Body of pancreas (tissue), 4 donors: ENCODE data around the gene ST14. TPM values are rescaled to one million over a fixed set of nuclear protein-coding genes. Genes with fewer than 3 reads are reported as not detected.
A peak's percentile ranks its signal among the peaks of the same experiment; 100 is the strongest.

Experiments used
- ATAC-seq: fragments of 150-250 bp; one replicate; pipeline ENCODE4 v1.9.1; 2016
- DNase-seq, 4 donors: peaks; one replicate each; pipeline ENCODE4 v3.0.0-alpha.2; 2019
- H3K27ac ChIP-seq, 4 donors: fragments of 200-600 bp; sonication (generic); 1 replicate in 3 of 4; 2 replicates in 1 of 4; pipeline versions ENCODE4 v1.5.1 to v1.6.1; 2016 to 2019; ENCODE audit warnings: mild to moderate bottlenecking in 1 of 4, mixed read lengths in 1 of 4, moderate library complexity in 1 of 4
- H3K27me3 ChIP-seq, 2 donors: fragments of 200-600 bp; sonication (generic); one replicate each; pipeline ENCODE4 v1.6.0; 2016; ENCODE audit warnings: mild to moderate bottlenecking in 1 of 2
- H3K36me3 ChIP-seq, 2 donors: fragments of 200-600 bp; sonication (generic); replicated peaks in 1 of 2; 2 replicates each; pipeline ENCODE4 v1.5.1; 2016; ENCODE audit warnings: low read depth in 2 of 2; ENCODE audit not compliant: insufficient read depth in 1 of 2
- H3K4me1 ChIP-seq: fragments of 200-600 bp; sonication (generic); one replicate; pipeline ENCODE4 v1.6.0; 2016
- H3K4me3 ChIP-seq, 2 donors: fragments of 200-600 bp; sonication (generic); 1 replicate in 1 of 2; 2 replicates in 1 of 2; pipeline ENCODE4 v1.5.1; 2016 to 2019
- H3K9me3 ChIP-seq, 3 donors: fragments of 200-600 bp; sonication (generic); 1 replicate in 2 of 3; 2 replicates in 1 of 3; pipeline ENCODE4 v1.5.1; 2016
- CTCF ChIP-seq, 7 experiments: fragments of 450-650 bp in 4 of 7; fragments of 200-600 bp in 3 of 7; sonication (generic) in 3 of 7; IDR thresholded peaks; one replicate each; pipeline ENCODE4 v1.5.1; 2016 to 2019; ENCODE audit warnings: antibody characterized with exemption in 7 of 7
- POLR2A ChIP-seq, 3 donors: fragments of 450-650 bp; IDR thresholded peaks; one replicate each; pipeline ENCODE4 v1.6.1; 2016; ENCODE audit warnings: antibody characterized with exemption in 3 of 3, mild to moderate bottlenecking in 2 of 3
- WGBS, 2 donors: methylation state at CpG; one replicate each; pipeline ENCODE4 v1.1.5; 2017; 5-methylcytosine and 5-hydroxymethylcytosine counted together
- intact Hi-C: fragments of 100-400 bp; cut with DNase I; formaldehyde crosslinking; loops from one replicate; pipeline ENCODE4 v1.15.1; 2023
- total RNA-seq, 2 donors: library from RNA; depleted of rRNA; stranded (reverse); fragments of >200 nt; gene quantifications; one replicate each; pipeline ENCODE4 v1.1.0, GENCODE V29; 2016

Gene ST14
- total RNA-seq, 2 donors from 2014 or later, result 55.3 to 61.0 TPM

GRCh38 chr11:130215531-130216220 is 56.1 kb downstream of the ST14 start:
- WGBS, 2 donors, result 58 to 59% methylated on average over 13 of the region's 13 CpGs
- H3K27ac ChIP-seq, result no peak overlapping the region
- H3K4me1 ChIP-seq, result peaks cover 8% of the 10 kb centered on the region
- H3K4me3 ChIP-seq, result no peak overlapping the region
- TF ChIP-seq CTCF (IDR thresholded peaks at IDR 0.05) (no peak), POLR2A (IDR thresholded peaks at IDR 0.05) (no peak)
- ATAC-seq (no peak), DNase-seq (peak in 1 of 4 donors; percentile 18)
- no peaks in the 10 kb centered on the region for H3K9me3 ChIP-seq
- intact Hi-C loops, result loop anchor here (10.0 kb wide), 1 partner anchor 99 kb away; the partner anchor contains the start of gene ZBTB44
- no peaks in the 10 kb centered on the region for H3K36me3 ChIP-seq
- no peaks in the 10 kb centered on the region for H3K27me3 ChIP-seq

- ATAC-seq, result no peak
- H3K36me3 ChIP-seq, result no peaks in the 10 kb centered on the region
- H3K27me3 ChIP-seq, result no peaks in the 10 kb centered on the region
- 56 to 69% methylated on average over 3 to 4 of the region's 4 CpGs for WGBS, 2 donors
- DNase-seq, result no peak
- TF ChIP-seq POLR2A (IDR thresholded peaks at IDR 0.05), result no peak
- TF ChIP-seq CTCF (IDR thresholded peaks at IDR 0.05), result no peak
- intact Hi-C loops, result loop anchor here (10.0 kb wide), 1 partner anchor 99 kb away; the partner anchor contains the start of gene ZBTB44
- H3K4me3 ChIP-seq, result no peak overlapping the region
- H3K9me3 ChIP-seq, result no peaks in the 10 kb centered on the region
- H3K4me1 ChIP-seq, result peaks cover 8% of the 10 kb centered on the region
- H3K27ac ChIP-seq, result no peak overlapping the region
Measured at GRCh38 chr11:130216221-130216550, 56.6 kb downstream of the ST14 start.

- Histone ChIP-seq H3K27ac (no peak overlapping the region), H3K4me3 (no peak overlapping the region), H3K27me3 (no peaks in the 10 kb centered on the region), H3K4me1 (peaks cover 8% of the 10 kb centered on the region), H3K36me3 (no peaks in the 10 kb centered on the region), H3K9me3 (no peaks in the 10 kb centered on the region)
- ATAC-seq (no peak), DNase-seq (peak in 1 of 4 donors; percentile 6)
- intact Hi-C loops, result loop anchor here (10.0 kb wide), 1 partner anchor 98 kb away; the partner anchor contains the start of gene ZBTB44
- WGBS, 2 donors, result 66 to 74% methylated on average over 12 to 17 of the region's 17 CpGs
- TF ChIP-seq POLR2A (IDR thresholded peaks at IDR 0.05), result no peak
- TF ChIP-seq CTCF (IDR thresholded peaks at IDR 0.05), result no peak
Measured at GRCh38 chr11:130216591-130217132, 57.1 kb downstream of the ST14 start.

GRCh38 chr11:130217133-130218031 is 57.8 kb downstream of the ST14 start:
- no peak for ATAC-seq
- intact Hi-C loops, result loop anchor here (10.0 kb wide), 1 partner anchor 97 kb away; the partner anchor contains the start of gene ZBTB44
- TF ChIP-seq POLR2A (IDR thresholded peaks at IDR 0.05), result no peak
- TF ChIP-seq CTCF (IDR thresholded peaks at IDR 0.05), result no peak
- Histone ChIP-seq H3K36me3 (no peaks in the 10 kb centered on the region), H3K4me1 (peaks cover 8% of the 10 kb centered on the region), H3K27me3 (no peaks in the 10 kb centered on the region), H3K9me3 (no peaks in the 10 kb centered on the region), H3K27ac (no peak overlapping the region), H3K4me3 (no peak overlapping the region)
- DNase-seq, result peak in 1 of 4 donors; percentile 10
- 79 to 81% methylated on average over 20 to 21 of the region's 21 CpGs for WGBS, 2 donors
